ENCODE measurements around the gene ZNF860. TPM values are rescaled to one million over a fixed set of nuclear protein-coding genes. Genes with fewer than 3 reads are reported as not detected.
A peak's percentile ranks its signal among the peaks of the same experiment; 100 is the strongest.

The ZNF860 gene
- total RNA-seq, 2 experiments from 2014 or later = 20.3 to 22.2 TPM

DNA sequence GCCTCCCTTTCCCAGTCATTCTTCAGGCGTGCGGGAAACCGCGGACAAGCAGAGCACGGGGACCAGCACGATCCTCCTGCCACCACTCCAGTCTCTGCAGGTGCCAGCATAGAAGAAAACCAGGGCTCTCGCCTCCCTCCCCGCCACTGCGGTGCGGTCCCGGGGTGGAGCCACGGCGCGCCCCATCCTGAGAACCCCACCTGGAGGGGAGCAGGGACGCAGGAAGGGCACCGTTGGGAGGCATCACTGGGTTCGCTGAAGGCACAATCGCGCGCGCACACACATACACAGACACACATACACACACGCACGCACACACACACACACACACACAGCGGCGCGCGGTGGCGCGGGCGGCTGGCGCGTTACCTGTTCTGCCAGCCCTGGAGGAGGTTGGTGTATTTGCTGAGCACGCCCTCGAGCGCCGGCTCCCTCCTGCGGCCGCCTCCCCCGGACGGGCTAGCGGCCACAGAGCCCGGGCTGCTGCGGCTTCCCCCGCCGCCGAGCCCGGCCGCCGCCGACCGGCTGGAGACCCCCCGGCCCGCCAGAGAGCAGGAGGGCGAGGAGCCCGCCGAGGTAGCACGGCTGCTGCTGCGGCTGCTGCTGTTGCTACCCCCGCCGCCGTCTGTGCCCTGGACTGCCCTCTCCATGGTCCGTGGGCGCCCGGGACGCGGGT is 882 bp upstream of the ZNF860 start:
- peak; percentile 88 for DNase-seq (ENCODE audit: low spot score)
- no TSS peak for BruUV-seq (replicated peaks)
- Histone ChIP-seq H3K4me2 (ENCODE audit: low read length) (peak overlapping the region; percentile 98), H3K4me3 (ENCODE audit: low read depth, low read length, poor library complexity, severe bottlenecking) (peak overlapping the region; percentile 91), H3K9me2 (ENCODE audit: insufficient read depth, low read length) (no peaks in the 10 kb centered on the region), H4K20me1 (ENCODE audit: insufficient read depth, low read length) (0 out of 2 replicates have a peak, but pooled peaks cover 4% of the 10 kb centered on the region), H3K79me2 (ENCODE audit: insufficient read depth, low read depth, low read length) (peaks cover 92% of the 10 kb centered on the region), H3K36me3 (ENCODE audit: insufficient read depth, low read length) (peaks cover 63% of the 10 kb centered on the region), H3K27ac (ENCODE audit: low read depth, low read length, poor library complexity, severe bottlenecking) (peak overlapping the region; percentile 88), H3K9me3 (ENCODE audit: low read length) (peaks cover 18% of the 10 kb centered on the region; the same call in 1 of the 2 replicates), H3K4me1 (ENCODE audit: insufficient read depth, low read length, poor library complexity, severe bottlenecking) (peaks cover 75% of the 10 kb centered on the region), H2AFZ (ENCODE audit: low read length) (peak overlapping the region; percentile 46; the same call in 1 of the 2 replicates)
- ChIA-PET POLR2A (interaction anchor here (0.5 to 3.2 kb wide), 10 partner anchors 10 to 198 kb away, joined by 3 to 19 read pairs (median 5); no protein-coding TSS in a partner anchor), CTCF (ENCODE audit: unreplicated experiment) (interaction anchor here (1.1 kb wide), 1 partner anchor 39 kb away, joined by 3 read pairs; no protein-coding TSS in a partner anchor)
- intact Hi-C loops (cut with micrococcal nuclease; ENCODE audit: unreplicated experiment) = loop anchor here (1.0 to 10.0 kb wide), 7 partner anchors 27 to 448 kb away; partner anchors contain the start of gene STT3B
- TF ChIP-seq EZH2phosphoT487 (IDR thresholded peaks at IDR 0.05; ENCODE audit: borderline replicate concordance, low read depth, low read length) = no peak
- TF ChIP-seq, protein P1, sequence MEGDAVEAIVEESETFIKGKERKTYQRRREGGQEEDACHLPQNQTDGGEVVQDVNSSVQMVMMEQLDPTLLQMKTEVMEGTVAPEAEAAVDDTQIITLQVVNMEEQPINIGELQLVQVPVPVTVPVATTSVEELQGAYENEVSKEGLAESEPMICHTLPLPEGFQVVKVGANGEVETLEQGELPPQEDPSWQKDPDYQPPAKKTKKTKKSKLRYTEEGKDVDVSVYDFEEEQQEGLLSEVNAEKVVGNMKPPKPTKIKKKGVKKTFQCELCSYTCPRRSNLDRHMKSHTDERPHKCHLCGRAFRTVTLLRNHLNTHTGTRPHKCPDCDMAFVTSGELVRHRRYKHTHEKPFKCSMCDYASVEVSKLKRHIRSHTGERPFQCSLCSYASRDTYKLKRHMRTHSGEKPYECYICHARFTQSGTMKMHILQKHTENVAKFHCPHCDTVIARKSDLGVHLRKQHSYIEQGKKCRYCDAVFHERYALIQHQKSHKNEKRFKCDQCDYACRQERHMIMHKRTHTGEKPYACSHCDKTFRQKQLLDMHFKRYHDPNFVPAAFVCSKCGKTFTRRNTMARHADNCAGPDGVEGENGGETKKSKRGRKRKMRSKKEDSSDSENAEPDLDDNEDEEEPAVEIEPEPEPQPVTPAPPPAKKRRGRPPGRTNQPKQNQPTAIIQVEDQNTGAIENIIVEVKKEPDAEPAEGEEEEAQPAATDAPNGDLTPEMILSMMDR (conservative IDR thresholded peaks at IDR 0.05; ENCODE audit: low read length) = peak; percentile 54

DNA sequence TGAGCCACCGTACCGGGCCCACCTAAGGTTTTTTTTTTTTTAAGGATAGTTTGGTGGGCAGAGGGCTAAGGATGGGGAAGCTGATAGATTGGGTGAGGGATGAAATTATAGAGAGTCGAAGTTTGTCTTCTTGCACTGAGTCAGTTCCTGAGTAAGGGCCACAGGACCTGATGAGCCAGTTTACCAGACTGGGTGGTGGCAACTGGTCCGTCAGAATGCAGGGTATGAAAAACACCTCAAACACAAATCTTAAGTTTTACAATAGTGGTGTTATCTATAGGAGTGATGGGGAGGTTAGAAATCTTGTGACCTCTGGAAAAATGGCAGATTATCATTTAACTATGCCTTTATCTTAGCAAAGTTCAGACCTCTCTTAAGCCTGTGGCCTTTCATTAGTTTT is 2.8 kb downstream of the ZNF860 start:
- ChIA-PET POLR2A (interaction anchor here (1.4 to 2.1 kb wide), 2 partner anchors 17 to 42 kb away, joined by 4 to 6 read pairs; no protein-coding TSS in a partner anchor), CTCF (ENCODE audit: unreplicated experiment) (no interaction called here)
- peaks cover 59% of the 10 kb centered on the region for H3K79me2 ChIP-seq (ENCODE audit: insufficient read depth, low read depth, low read length)

More for the DNA sequence above, 2.8 kb downstream of the ZNF860 start:
- 0 out of 2 replicates have a peak, but pooled peaks cover 4% of the 10 kb centered on the region for H4K20me1 ChIP-seq (ENCODE audit: insufficient read depth, low read length)
- BruUV-seq (replicated peaks) = no TSS peak
- H3K27ac ChIP-seq (ENCODE audit: low read depth, low read length, poor library complexity, severe bottlenecking) = no peak overlapping the region
- peaks cover 45% of the 10 kb centered on the region for H3K4me1 ChIP-seq (ENCODE audit: insufficient read depth, low read length, poor library complexity, severe bottlenecking)
- H2AFZ ChIP-seq (ENCODE audit: low read length) = no peak overlapping the region
- TF ChIP-seq, protein P1 (conservative IDR thresholded peaks at IDR 0.05; ENCODE audit: low read length) = no peak
- TF ChIP-seq EZH2phosphoT487 (IDR thresholded peaks at IDR 0.05; ENCODE audit: borderline replicate concordance, low read depth, low read length) = no peak
- H3K4me2 ChIP-seq (ENCODE audit: low read length) = peak overlapping the region; percentile 98
- peaks cover 38% of the 10 kb centered on the region for H3K9me3 ChIP-seq (ENCODE audit: low read length)
- DNase-seq (ENCODE audit: low spot score) = no peak
- intact Hi-C loops (cut with micrococcal nuclease; ENCODE audit: unreplicated experiment) = loop anchor here (5.0 to 10.0 kb wide), 2 partner anchors 260 to 452 kb away; partner anchors contain the start of gene STT3B
- peaks cover 68% of the 10 kb centered on the region for H3K36me3 ChIP-seq (ENCODE audit: insufficient read depth, low read length)
- no peaks in the 10 kb centered on the region for H3K9me2 ChIP-seq (ENCODE audit: insufficient read depth, low read length)
- H3K4me3 ChIP-seq (ENCODE audit: low read depth, low read length, poor library complexity, severe bottlenecking) = no peak overlapping the region

Data from OCI-LY7 (cell line).